ENCODE data around the gene DOCK3. TPM values are rescaled to one million over a fixed set of nuclear protein-coding genes. Genes with fewer than 3 reads are reported as not detected.
"Not testable (repeated sequence)": the region's sequence is repeated elsewhere in the genome, so short reads cannot be mapped to it uniquely, and the experiment has no call there.

Gene DOCK3
- polyA plus RNA-seq, 1 donor from 2014 or later = 15.6 TPM

- Histone ChIP-seq H3K9me3 (ENCODE audit: low read length) (no peaks in the 10 kb centered on the region), H3K9me2 (ENCODE audit: insufficient read depth, low read length) (no peaks in the 10 kb centered on the region), H3K27ac (ENCODE audit: low read length) (no peak overlapping the region), H3K4me3 (ENCODE audit: low read length) (no peak overlapping the region), H3K36me3 (ENCODE audit: insufficient read depth, low read length) (no peaks in the 10 kb centered on the region), H2AFZ (ENCODE audit: low read depth, low read length) (no peak overlapping the region), H3F3A (ENCODE audit: insufficient read depth, low read length, poor library complexity, severe bottlenecking) (no peaks in the 10 kb centered on the region), H4K20me1 (ENCODE audit: insufficient read depth) (no peaks in the 10 kb centered on the region), H3K4me2 (ENCODE audit: low read length) (no peak overlapping the region), H3K9ac (ENCODE audit: low read length) (no peak overlapping the region), H3K79me2 (replicated peaks; ENCODE audit: insufficient read depth, low read length) (no peaks in the 10 kb centered on the region), H3K27me3 (ENCODE audit: insufficient read depth, low read depth, low read length) (no peaks in the 10 kb centered on the region)
- TF ChIP-seq MXI1 (conservative IDR thresholded peaks at IDR 0.05; ENCODE audit: poor library complexity, severe bottlenecking) (no peak), RAD21 (conservative IDR thresholded peaks at IDR 0.05) (no peak), EZH2 (IDR thresholded peaks at IDR 0.05; ENCODE audit: borderline replicate concordance, insufficient read depth, low read length, poor library complexity, severe bottlenecking) (no peak), SMC3 (conservative IDR thresholded peaks at IDR 0.05; ENCODE audit: poor library complexity) (no peak), EP300 (conservative IDR thresholded peaks at IDR 0.05; ENCODE audit: poor library complexity, severe bottlenecking) (no peak), TAF1 (IDR thresholded peaks at IDR 0.05; ENCODE audit: low read depth) (no peak), POLR2AphosphoS5 (IDR thresholded peaks at IDR 0.05) (no peak)
- TF ChIP-seq, protein P1, sequence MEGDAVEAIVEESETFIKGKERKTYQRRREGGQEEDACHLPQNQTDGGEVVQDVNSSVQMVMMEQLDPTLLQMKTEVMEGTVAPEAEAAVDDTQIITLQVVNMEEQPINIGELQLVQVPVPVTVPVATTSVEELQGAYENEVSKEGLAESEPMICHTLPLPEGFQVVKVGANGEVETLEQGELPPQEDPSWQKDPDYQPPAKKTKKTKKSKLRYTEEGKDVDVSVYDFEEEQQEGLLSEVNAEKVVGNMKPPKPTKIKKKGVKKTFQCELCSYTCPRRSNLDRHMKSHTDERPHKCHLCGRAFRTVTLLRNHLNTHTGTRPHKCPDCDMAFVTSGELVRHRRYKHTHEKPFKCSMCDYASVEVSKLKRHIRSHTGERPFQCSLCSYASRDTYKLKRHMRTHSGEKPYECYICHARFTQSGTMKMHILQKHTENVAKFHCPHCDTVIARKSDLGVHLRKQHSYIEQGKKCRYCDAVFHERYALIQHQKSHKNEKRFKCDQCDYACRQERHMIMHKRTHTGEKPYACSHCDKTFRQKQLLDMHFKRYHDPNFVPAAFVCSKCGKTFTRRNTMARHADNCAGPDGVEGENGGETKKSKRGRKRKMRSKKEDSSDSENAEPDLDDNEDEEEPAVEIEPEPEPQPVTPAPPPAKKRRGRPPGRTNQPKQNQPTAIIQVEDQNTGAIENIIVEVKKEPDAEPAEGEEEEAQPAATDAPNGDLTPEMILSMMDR (IDR thresholded peaks at IDR 0.05; ENCODE audit: poor library complexity, severe bottlenecking) = no peak
- TF ChIP-seq, protein P2, sequence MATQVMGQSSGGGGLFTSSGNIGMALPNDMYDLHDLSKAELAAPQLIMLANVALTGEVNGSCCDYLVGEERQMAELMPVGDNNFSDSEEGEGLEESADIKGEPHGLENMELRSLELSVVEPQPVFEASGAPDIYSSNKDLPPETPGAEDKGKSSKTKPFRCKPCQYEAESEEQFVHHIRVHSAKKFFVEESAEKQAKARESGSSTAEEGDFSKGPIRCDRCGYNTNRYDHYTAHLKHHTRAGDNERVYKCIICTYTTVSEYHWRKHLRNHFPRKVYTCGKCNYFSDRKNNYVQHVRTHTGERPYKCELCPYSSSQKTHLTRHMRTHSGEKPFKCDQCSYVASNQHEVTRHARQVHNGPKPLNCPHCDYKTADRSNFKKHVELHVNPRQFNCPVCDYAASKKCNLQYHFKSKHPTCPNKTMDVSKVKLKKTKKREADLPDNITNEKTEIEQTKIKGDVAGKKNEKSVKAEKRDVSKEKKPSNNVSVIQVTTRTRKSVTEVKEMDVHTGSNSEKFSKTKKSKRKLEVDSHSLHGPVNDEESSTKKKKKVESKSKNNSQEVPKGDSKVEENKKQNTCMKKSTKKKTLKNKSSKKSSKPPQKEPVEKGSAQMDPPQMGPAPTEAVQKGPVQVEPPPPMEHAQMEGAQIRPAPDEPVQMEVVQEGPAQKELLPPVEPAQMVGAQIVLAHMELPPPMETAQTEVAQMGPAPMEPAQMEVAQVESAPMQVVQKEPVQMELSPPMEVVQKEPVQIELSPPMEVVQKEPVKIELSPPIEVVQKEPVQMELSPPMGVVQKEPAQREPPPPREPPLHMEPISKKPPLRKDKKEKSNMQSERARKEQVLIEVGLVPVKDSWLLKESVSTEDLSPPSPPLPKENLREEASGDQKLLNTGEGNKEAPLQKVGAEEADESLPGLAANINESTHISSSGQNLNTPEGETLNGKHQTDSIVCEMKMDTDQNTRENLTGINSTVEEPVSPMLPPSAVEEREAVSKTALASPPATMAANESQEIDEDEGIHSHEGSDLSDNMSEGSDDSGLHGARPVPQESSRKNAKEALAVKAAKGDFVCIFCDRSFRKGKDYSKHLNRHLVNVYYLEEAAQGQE (IDR thresholded peaks at IDR 0.05; ENCODE audit: borderline replicate concordance) = no peak
Measured at GRCh38 chr3:50876947-50877346, 202.2 kb downstream of the DOCK3 start.

DNA sequence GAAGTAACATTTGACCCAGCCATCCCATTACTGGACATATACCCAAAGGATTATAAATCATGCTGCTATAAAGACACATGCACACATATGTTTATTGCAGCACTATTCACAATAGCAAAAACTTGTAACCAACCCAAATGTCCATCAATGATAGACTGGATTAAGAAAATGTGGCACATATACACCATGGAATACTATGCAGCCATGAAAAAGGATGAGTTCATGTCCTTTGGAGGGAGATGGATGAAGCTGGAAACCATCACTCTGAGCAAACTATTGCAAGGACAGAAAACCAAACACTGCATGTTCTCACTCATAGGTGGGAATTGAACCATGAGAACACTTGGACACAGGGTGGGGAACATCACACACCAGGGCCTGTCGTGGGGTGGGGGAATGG lies 208.0 kb downstream of the DOCK3 start:
- H3K9me2 ChIP-seq (ENCODE audit: insufficient read depth, low read length); H3K36me3 ChIP-seq (ENCODE audit: insufficient read depth, low read length); H4K20me1 ChIP-seq (ENCODE audit: insufficient read depth); H3K4me2 ChIP-seq (ENCODE audit: low read length); H3K9ac ChIP-seq (ENCODE audit: low read length); H3K4me3 ChIP-seq (ENCODE audit: low read length); H3K27ac ChIP-seq (ENCODE audit: low read length); H3K9me3 ChIP-seq (ENCODE audit: low read length); H3F3A ChIP-seq (ENCODE audit: insufficient read depth, low read length, poor library complexity, severe bottlenecking); H3K27me3 ChIP-seq (ENCODE audit: insufficient read depth, low read depth, low read length); H2AFZ ChIP-seq (ENCODE audit: low read depth, low read length); H3K79me2 ChIP-seq (replicated peaks; ENCODE audit: insufficient read depth, low read length): not testable (repeated sequence)

DNA sequence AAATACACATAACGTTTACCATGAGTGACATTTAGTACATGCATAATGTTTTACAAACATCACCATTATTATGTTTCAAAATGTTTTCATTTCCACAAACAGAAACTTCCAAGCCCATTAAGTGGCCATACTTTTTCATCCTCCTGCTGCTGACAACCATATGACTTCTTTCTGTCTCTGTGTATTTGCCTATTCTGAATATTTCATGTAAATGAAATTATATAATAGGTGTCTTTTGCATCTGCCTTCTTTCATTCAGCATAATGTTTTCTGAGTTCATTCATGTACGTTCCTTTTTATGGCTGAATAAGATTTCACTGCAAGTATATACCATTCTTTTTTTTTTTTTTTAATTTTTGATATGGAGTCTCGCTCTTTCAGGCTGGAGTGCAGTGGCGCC lies 209.0 kb downstream of the DOCK3 start:
- Histone ChIP-seq H3K4me2 (ENCODE audit: low read length) (no peak overlapping the region), H3K27me3 (ENCODE audit: insufficient read depth, low read depth, low read length) (no peaks in the 10 kb centered on the region), H3K79me2 (replicated peaks; ENCODE audit: insufficient read depth, low read length) (no peaks in the 10 kb centered on the region), H3K4me3 (ENCODE audit: low read length) (no peak overlapping the region), H3K36me3 (ENCODE audit: insufficient read depth, low read length) (no peaks in the 10 kb centered on the region), H3K9me2 (ENCODE audit: insufficient read depth, low read length) (no peaks in the 10 kb centered on the region), H4K20me1 (ENCODE audit: insufficient read depth) (no peaks in the 10 kb centered on the region), H3K9me3 (ENCODE audit: low read length) (no peaks in the 10 kb centered on the region), H3K27ac (ENCODE audit: low read length) (no peak overlapping the region), H3K9ac (ENCODE audit: low read length) (no peak overlapping the region), H2AFZ (ENCODE audit: low read depth, low read length) (no peak overlapping the region), H3F3A (ENCODE audit: insufficient read depth, low read length, poor library complexity, severe bottlenecking) (no peaks in the 10 kb centered on the region)
- TF ChIP-seq RAD21 (conservative IDR thresholded peaks at IDR 0.05) (no peak), SMC3 (conservative IDR thresholded peaks at IDR 0.05; ENCODE audit: poor library complexity) (no peak), EP300 (conservative IDR thresholded peaks at IDR 0.05; ENCODE audit: poor library complexity, severe bottlenecking) (no peak), POLR2AphosphoS5 (IDR thresholded peaks at IDR 0.05) (no peak), TAF1 (IDR thresholded peaks at IDR 0.05; ENCODE audit: low read depth) (no peak), EZH2 (IDR thresholded peaks at IDR 0.05; ENCODE audit: borderline replicate concordance, insufficient read depth, low read length, poor library complexity, severe bottlenecking) (no peak), MXI1 (conservative IDR thresholded peaks at IDR 0.05; ENCODE audit: poor library complexity, severe bottlenecking) (no peak)
- TF ChIP-seq, protein P2 (IDR thresholded peaks at IDR 0.05; ENCODE audit: borderline replicate concordance) = no peak
- TF ChIP-seq, protein P1 (IDR thresholded peaks at IDR 0.05; ENCODE audit: poor library complexity, severe bottlenecking) = no peak

Data from neural cell (in vitro differentiated cells).